ENCODE data around the gene XRRA1.

DNA sequence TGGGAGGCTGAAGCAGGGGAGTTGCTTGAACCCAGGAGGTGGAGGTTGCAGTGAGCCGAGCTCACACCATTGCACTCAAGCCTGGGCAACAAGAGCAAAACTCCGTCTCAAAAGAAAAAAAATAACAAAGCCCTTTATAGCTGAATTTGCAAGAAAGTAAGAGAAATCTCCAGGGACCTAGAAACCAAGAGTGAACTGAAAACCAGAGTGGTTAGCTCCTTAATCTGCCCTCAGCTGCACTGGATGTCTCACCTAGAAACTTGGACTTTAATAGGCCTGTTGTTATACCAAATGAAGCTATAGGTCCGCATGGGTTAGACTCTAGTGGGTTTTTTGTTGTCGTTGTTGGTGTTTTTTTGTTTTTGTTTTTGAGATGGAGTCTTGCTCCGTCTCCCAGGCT, 44.0 kb upstream of the XRRA1 start:
- TF ChIP-seq POLR2A (IDR thresholded peaks at IDR 0.05) (no peak), POLR2AphosphoS5 (IDR thresholded peaks at IDR 0.05; ENCODE audit: insufficient read depth in 1 of 2, low read depth in 1 of 2) (no peak)
- TF ChIP-seq, protein P1, sequence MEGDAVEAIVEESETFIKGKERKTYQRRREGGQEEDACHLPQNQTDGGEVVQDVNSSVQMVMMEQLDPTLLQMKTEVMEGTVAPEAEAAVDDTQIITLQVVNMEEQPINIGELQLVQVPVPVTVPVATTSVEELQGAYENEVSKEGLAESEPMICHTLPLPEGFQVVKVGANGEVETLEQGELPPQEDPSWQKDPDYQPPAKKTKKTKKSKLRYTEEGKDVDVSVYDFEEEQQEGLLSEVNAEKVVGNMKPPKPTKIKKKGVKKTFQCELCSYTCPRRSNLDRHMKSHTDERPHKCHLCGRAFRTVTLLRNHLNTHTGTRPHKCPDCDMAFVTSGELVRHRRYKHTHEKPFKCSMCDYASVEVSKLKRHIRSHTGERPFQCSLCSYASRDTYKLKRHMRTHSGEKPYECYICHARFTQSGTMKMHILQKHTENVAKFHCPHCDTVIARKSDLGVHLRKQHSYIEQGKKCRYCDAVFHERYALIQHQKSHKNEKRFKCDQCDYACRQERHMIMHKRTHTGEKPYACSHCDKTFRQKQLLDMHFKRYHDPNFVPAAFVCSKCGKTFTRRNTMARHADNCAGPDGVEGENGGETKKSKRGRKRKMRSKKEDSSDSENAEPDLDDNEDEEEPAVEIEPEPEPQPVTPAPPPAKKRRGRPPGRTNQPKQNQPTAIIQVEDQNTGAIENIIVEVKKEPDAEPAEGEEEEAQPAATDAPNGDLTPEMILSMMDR (IDR thresholded peaks at IDR 0.05): no peak
